NB4 (cell line): ENCODE results near the gene CTIF.

ENCODE experiments used
- POLR2A ChIP-seq: IDR thresholded peaks from 2 replicates; pipeline ENCODE4 v1.6.1; 2011; ENCODE audit warnings: mild to moderate bottlenecking; ENCODE audit not compliant: insufficient read length; ENCODE audit errors: extremely low read depth
- TF ChIP-seq, protein P1 (sequence below): IDR thresholded peaks from one replicate; pipeline ENCODE4 v1.5.1; 2012; ENCODE audit warnings: low read depth, low read length

DNA sequence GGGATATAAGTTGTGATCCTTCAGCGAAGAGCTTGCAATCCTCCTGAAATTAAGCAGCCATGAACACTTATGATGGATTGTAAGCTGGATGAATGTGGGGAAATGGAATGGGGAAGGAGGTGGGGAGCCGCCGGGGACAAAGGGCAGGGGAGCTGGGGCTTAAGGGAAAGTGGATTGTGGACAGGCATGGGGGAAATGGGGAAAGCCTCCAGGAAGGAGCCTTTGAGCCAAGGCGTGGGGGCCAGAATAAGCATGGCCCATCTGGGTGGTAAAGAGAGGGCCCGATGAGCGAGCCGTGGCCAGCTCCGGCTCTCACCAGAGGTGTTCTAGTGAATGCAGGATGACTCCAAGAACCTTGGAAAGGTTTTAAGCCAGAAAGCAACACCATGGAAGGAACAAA, 288.0 kb downstream of the CTIF start:
- TF ChIP-seq, protein P1, sequence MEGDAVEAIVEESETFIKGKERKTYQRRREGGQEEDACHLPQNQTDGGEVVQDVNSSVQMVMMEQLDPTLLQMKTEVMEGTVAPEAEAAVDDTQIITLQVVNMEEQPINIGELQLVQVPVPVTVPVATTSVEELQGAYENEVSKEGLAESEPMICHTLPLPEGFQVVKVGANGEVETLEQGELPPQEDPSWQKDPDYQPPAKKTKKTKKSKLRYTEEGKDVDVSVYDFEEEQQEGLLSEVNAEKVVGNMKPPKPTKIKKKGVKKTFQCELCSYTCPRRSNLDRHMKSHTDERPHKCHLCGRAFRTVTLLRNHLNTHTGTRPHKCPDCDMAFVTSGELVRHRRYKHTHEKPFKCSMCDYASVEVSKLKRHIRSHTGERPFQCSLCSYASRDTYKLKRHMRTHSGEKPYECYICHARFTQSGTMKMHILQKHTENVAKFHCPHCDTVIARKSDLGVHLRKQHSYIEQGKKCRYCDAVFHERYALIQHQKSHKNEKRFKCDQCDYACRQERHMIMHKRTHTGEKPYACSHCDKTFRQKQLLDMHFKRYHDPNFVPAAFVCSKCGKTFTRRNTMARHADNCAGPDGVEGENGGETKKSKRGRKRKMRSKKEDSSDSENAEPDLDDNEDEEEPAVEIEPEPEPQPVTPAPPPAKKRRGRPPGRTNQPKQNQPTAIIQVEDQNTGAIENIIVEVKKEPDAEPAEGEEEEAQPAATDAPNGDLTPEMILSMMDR, result no peak
- TF ChIP-seq POLR2A, result no peak
